ENCODE measurements around the gene TOR2A.

The TOR2A gene

DNA sequence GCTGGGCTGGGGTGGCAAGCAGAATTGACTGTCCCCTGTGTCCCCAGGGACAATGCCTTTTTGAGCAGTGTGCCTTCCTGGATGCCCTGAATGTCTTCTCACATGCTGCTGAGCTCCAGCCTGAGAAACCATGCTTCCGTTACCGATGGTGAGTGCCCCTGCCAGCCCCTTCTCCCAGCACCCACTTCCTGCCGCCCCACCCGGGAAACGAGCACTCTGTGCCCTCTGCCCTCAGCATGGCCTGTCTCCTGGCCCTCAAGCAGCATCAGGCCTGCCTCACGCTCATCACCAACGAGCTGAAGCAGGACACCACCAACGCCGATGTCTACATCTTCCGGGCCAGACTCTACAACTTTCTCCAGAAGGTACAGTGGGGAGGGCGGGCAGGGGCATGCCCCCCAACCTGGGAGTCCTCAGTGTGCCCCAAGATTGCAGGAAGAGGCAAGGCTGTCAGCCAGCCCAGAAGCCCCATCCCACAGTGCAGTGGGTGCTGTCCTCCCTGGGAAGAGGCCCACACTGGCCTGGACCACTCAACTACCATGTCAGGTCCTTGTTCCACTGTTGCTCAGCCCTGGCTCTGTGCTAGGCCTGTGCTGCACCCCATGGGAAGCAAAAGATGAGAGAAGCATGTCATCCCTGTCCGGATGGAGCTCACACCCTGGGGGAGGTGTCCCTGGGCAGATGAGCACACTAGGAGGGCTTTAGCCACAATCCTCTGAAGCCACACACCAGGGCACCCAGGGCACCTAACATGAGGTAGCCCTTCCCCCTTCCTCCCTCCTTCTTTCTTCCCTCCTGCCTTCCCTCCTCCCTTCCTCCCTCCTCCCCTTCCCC lies 14.8 kb downstream of the TOR2A start:
- DNase-seq (ENCODE audit: low spot score): no peak

GRCh38 chr9:127717766-127718165 lies 17.3 kb downstream of the TOR2A start:
- DNase-seq (ENCODE audit: low spot score): no peak

DNA sequence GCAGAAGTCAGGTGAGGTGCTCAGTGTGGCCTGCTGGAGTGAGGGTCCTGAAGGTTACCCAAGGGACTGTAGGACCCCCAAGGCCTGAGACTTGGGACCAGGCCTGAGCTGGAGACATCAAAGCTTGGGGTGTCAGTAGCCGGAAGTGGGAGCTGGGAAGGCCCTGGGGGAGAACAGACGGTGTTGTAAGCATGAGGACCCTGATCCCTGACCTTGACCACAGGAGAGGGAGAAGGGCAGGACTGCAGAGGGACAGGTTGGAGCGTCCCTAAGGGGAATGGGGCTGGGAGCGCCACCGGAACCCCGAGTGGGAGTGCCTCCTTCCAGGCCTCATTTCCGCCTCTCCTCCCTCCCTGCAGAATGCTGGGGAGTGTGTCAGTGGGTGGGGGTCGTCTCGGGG lies 18.7 kb downstream of the TOR2A start:
- DNase-seq (ENCODE audit: low spot score): no peak

GRCh38 chr9:127715470-127716337 lies 19.4 kb downstream of the TOR2A start, which contains the start of the genes PTRH1 and TTC16:
PTRH1 (minus strand) TSS chr9:127715663; CDS start chr9:127715639, 24 bp downstream.
TTC16 (plus strand) TSS chr9:127716079; CDS start chr9:127716146, 67 bp downstream.
- peak; percentile 96 for DNase-seq (ENCODE audit: low spot score)

DNA sequence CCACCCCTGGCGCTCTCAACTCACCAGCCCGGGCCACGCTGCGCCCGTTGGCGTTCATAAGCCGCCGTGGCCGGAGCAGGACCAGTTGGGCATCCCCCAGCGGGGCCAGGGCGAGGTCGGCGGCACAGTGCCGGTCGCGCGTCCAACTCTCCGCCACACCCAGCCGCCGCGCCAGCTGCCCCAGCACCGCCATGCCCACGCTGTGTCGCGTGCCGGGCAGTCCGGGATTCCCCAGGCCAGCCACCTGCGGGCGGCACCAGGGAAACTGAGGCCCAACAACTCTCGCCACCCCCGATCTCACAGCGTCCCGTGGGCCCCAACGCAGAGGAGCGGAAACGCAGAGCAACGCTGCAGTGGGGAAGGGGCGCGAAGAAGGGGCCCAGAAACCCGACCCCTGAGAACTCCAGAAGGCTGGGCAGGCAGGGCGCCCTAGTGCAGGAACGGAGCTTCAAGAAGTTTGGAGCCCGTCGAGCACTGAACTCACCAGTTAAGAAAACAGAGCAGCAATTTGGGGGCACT lies 20.1 kb downstream of the TOR2A start:
- no peak for DNase-seq (ENCODE audit: low spot score)

- DNase-seq (ENCODE audit: low spot score): no peak
Observed at GRCh38 chr9:127714020-127714750, 20.9 kb downstream of the TOR2A start.

DNA sequence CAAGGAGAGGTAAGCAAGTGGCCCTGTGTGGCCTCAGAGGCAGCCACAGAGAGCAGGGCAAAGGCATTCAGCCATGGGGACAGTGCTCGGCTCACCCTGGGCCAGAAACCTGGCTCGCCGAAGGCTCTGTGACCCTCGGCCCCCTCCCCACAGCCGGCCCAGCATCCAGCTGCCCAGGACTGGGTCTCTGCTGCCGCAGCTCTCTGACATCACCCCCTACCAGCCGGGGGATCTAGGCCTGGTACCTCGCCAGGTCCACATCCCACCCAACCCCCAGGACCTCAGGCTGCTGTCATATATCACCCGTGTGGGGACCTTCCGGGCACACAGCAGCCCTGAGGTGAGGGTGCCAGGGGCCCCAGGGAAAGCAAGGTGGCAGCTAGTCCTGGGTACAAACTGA lies 22.2 kb downstream of the TOR2A start:
- DNase-seq (ENCODE audit: low spot score): no peak

GRCh38 chr9:127712371-127712770 lies 22.7 kb downstream of the TOR2A start:
- no peak for DNase-seq (ENCODE audit: low spot score)

DNA sequence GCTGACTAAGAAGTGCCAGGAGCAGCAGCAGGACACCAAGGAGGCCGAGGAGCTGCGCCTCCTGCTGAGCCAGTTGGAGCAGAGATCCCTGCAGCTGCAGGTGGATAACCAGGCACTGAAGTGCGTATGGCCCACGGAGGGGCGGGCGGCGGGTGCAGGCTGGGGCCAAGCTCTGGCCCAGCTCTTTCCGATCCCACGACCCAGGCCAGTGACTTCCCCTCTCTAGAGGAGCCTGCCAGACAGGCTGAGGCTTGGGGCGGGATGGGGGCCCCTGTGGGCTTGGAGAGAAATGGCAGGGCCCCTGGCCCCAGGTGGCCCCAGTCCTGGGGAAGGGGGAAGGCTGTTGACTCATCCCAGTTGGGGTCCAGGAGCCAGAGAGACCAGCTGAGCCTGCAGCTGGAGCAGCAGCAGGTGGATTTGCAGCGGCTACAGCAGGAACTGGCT lies 23.2 kb downstream of the TOR2A start:
- DNase-seq (ENCODE audit: low spot score): no peak

- DNase-seq (ENCODE audit: low spot score): peak; percentile 32
Observed at GRCh38 chr9:127711226-127711701, 23.8 kb downstream of the TOR2A start.

GRCh38 chr9:127710204-127710783 lies 24.8 kb downstream of the TOR2A start:
- no peak for DNase-seq (ENCODE audit: low spot score)

- no peak for DNase-seq (ENCODE audit: low spot score)
Observed at GRCh38 chr9:127708952-127709587, 26.0 kb downstream of the TOR2A start.

DNA sequence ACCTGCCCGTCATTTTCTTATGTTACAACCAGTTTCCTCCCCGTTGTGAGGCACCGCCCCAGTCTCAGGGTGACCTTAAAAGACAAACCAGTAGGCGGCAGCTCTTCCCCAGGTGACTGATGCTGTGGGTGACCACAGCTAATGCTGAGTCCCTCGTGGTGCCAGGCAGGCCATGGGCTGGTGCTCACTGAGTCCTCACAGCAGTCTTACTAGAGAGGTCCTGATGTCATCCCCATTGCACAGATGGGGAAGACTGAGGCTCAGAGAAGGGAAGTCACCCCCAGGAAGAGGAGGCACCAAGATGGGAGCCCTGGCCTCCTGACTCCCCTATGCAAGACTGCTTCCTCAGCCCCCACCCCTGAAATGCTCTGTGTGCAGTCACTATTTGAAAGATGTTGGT lies 27.3 kb downstream of the TOR2A start:
- peak; percentile 50 for DNase-seq (ENCODE audit: low spot score)

DNA sequence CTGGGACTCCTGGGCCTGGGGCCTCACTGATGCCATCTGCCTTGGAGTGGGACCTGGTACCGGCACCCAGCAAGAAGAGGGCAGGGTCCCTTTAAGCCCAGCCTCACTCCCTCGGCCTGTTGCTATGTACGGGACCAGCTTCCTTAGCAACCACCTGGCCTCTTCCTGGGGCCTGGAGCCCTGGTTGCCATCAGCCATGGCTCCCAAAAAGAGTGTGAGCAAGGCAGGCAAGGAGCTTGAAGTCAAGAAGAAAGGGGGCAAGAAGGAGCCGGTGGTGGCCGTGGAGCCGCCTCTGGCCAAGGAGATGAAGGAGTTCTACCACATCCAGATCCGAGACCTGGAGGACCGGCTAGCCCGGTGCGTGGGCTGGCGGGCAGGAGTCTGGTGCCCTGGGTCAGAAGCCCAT lies 28.3 kb downstream of the TOR2A start, which contains the start of gene CFAP157:
Gene CFAP157 (plus strand): TSS at position 153 of the 406 bp plus-strand sequence. CDS start 44 bp downstream, at position 197.
- no peak for DNase-seq (ENCODE audit: low spot score)

DNA sequence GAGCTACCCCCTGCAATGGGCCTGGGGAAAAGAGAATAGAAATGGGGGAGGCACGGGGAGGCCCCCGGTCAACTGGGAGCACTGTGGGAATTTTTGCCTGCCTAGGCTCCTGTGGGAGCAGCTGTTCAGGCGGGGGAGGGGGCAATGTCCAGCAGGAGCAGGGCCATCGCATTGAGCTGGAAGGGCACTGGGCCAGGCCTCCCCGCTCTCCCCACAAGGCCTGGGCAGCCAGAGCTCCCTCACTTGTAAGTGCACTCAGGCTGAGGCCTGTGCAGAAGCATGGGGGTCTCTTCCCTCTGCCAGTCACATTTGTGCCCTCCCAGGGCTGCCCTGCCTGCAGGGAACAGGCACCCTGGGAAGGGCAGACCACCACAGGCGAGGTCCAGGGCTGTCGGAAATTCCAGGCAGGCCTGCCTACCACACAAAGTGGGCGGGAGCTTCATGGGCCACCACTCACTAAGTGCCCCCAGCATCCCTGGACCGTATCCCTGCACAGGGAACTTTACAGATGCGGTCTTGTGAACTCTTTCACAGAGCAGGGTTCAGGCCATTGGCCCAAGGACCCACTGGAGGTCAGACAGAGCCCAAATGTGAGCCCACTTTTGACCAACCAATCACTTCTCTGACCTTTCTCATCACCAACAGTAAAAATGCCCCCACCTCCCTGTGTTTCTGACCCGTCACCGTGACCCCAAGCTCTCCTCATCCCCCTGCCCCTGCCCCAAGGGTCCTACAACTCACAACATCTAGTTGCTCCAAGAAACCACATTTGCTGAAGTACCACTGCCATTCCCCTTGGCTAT lies 29.3 kb downstream of the TOR2A start:
- no peak for DNase-seq (ENCODE audit: low spot score)

DNA sequence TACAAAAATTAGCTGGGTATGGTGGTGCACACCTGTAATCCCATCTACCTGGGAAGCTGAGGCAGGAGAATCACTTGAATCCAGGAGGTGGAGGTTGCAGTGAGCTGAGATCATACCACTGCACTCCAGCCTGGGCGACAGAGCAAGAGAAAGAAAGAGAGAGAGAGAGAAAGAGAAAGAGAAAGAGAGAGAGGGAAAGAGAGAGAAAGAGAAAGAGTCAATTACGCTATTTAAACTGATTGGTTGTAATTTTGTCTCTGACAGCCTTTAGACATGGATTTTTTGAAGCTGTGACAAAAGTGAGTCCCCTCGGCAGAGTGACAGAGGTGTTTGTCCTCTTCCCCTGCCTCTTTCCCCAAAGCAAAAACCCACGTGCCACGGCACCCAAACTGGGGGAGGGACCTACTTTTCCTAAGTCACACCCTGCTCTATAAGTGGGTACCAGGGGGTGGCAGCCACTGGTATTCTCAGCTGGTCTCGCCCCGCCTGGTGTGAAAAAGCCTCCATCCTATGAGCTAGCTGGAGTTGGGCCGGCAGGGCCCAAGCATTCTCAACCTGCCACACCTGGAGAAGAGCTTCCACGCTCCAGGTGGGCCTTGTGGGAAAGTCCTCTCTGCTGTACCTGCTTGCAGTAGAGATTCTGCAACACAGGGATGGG lies 31.7 kb downstream of the TOR2A start:
- DNase-seq (ENCODE audit: low spot score): no peak

DNA sequence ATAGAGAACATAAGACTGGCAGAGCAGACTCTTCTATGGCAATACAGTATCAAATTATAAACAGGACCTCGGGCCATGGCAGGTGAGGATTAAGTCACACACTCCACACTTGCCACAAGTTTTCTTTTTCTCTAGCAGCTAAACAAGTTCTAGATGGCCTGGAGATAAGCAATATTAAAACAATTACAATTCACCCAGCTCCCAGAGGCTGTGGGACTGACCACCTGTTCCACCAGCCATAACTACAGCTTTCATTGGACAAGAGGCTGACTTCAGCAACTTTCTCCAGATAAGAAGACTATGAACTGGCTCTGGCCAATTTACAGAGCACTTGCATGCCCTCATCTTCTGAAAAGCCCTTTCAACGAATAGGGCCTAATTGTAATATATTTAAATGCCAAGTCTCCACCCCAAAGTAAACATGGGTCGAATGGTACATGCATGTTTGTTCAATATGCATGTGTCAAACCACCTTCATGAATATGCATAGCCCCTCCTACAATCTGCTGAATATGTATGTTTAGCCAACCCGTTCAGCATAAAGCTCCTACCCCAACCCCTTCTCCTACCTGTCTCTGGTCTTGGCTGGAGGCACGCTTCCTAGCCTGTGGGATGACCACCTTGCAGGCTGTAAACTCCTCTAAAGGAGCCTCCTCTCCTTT lies 34.4 kb downstream of the TOR2A start:
- peak; percentile 56 for DNase-seq (ENCODE audit: low spot score)

- no peak for DNase-seq (ENCODE audit: low spot score)
Observed at GRCh38 chr9:127700140-127700539, 35.0 kb downstream of the TOR2A start.

Measured in NAMALWA (cell line).